Fibroblast of skin of left quadriceps (primary cell): ENCODE measurements around the gene DPH3.

ENCODE experiments used
- DNase-seq, 2 experiments: peaks; one replicate each; pipeline ENCODE4 v3.0.0-alpha.2; 2013; ENCODE audit warnings: low read depth in 2 of 2

The DPH3 gene

GRCh38 chr3:16233806-16234205, 30.9 kb downstream of the DPH3 start:
- no peak for DNase-seq

- DNase-seq, result no peak
Measured at GRCh38 chr3:16231983-16232382, 32.8 kb downstream of the DPH3 start.

GRCh38 chr3:16229681-16230080, 35.1 kb downstream of the DPH3 start:
- DNase-seq, result no peak

- DNase-seq, result no peak
Measured at GRCh38 chr3:16227566-16227965, 37.2 kb downstream of the DPH3 start.

GRCh38 chr3:16224325-16224724, 40.4 kb downstream of the DPH3 start:
- DNase-seq, result no peak

GRCh38 chr3:16222547-16222946, 42.2 kb downstream of the DPH3 start:
- DNase-seq, result no peak

GRCh38 chr3:16221990-16222389, 42.8 kb downstream of the DPH3 start:
- no peak for DNase-seq

GRCh38 chr3:16219777-16220176, 45.0 kb downstream of the DPH3 start:
- no peak for DNase-seq

GRCh38 chr3:16216373-16216935, 48.3 kb downstream of the DPH3 start:
- DNase-seq, result no peak

GRCh38 chr3:16214366-16214765, 50.4 kb downstream of the DPH3 start:
- DNase-seq, result no peak

- DNase-seq, result no peak
Measured at GRCh38 chr3:16211176-16211904, 53.4 kb downstream of the DPH3 start.
